Right renal pelvis (tissue), 4 donors: ENCODE measurements around the gene ZBTB5. TPM values are rescaled to one million over a fixed set of nuclear protein-coding genes. Genes with fewer than 3 reads are reported as not detected.
"Not testable (repeated sequence)": the region's sequence is repeated elsewhere in the genome, so short reads cannot be mapped to it uniquely, and the experiment has no call there.

Experiments
- DNase-seq, 4 donors: peaks; one replicate each; pipeline ENCODE4 v3.0.0-alpha.2; 2013; ENCODE audit warnings: low read depth in 4 of 4, low spot score in 3 of 4, missing footprints in 1 of 4
- polyA plus RNA-seq, 4 donors: library from polyadenylated mRNA; unstranded; fragments of 120-200 nt; gene quantifications; one replicate each; pipeline ENCODE4 v1.2.1, GENCODE V29; 2013; ENCODE audit not compliant: insufficient read length in 4 of 4

ZBTB5 gene
- 10 to 100 TPM; 30.0 to 35.0 (median 33.6) TPM for polyA plus RNA-seq

GRCh38 chr9:37465249-37466036 lies at the start of gene ZBTB5:
TSS of gene ZBTB5 (minus strand) at chr9:37465450. CDS start at chr9:37442551, 22,899 bp downstream.
- peak; percentile 95 to 99 (median 98) for DNase-seq

GRCh38 chr9:37514999-37515398 lies 49.7 kb upstream of the ZBTB5 start:
- no peak for DNase-seq

- DNase-seq: not testable (repeated sequence)
These were observed 49.2 kb upstream of the ZBTB5 start for GRCh38 chr9:37514415-37514814.

GRCh38 chr9:37512437-37512836 lies 47.2 kb upstream of the ZBTB5 start:
- no peak for DNase-seq

GRCh38 chr9:37511016-37512010 lies 46.1 kb upstream of the ZBTB5 start:
- DNase-seq: no peak

- DNase-seq: not testable (repeated sequence)
These were observed 44.8 kb upstream of the ZBTB5 start for GRCh38 chr9:37510053-37510452.

GRCh38 chr9:37509536-37509935 lies 44.3 kb upstream of the ZBTB5 start:
- DNase-seq: no peak

GRCh38 chr9:37508834-37509206 lies 43.6 kb upstream of the ZBTB5 start:
- DNase-seq: no peak

GRCh38 chr9:37508135-37508833 lies 43.0 kb upstream of the ZBTB5 start:
- no peak for DNase-seq

GRCh38 chr9:37507566-37508134 lies 42.4 kb upstream of the ZBTB5 start:
- no peak for DNase-seq

- DNase-seq: no peak
These were observed 39.4 kb upstream of the ZBTB5 start for GRCh38 chr9:37504605-37505004.

GRCh38 chr9:37503736-37504135 lies 38.5 kb upstream of the ZBTB5 start:
- no peak for DNase-seq

GRCh38 chr9:37501957-37502596 lies 36.8 kb upstream of the ZBTB5 start:
- DNase-seq: no peak

- no peak for DNase-seq
These were observed 34.0 kb upstream of the ZBTB5 start for GRCh38 chr9:37499297-37499696.

GRCh38 chr9:37498457-37498856 lies 33.2 kb upstream of the ZBTB5 start:
- no peak for DNase-seq

- no peak for DNase-seq
These were observed 32.1 kb upstream of the ZBTB5 start for GRCh38 chr9:37497320-37497719.

GRCh38 chr9:37496020-37496419 lies 30.8 kb upstream of the ZBTB5 start:
- DNase-seq: no peak

GRCh38 chr9:37495571-37495970 lies 30.3 kb upstream of the ZBTB5 start:
- DNase-seq: no peak

- no peak for DNase-seq
These were observed 26.7 kb upstream of the ZBTB5 start for GRCh38 chr9:37491939-37492338.
